Stimulated activated CD8-positive, alpha-beta memory T cell treated with anti-CD3 and anti-CD28 coated beads, Interleukin-4, amount 100 ng/mL, for 24 hours (primary cell): ENCODE measurements around the gene PTPRN2.

Experiments used
- DNase-seq: peaks from one replicate; pipeline ENCODE4 v3.0.0-alpha.2; 2020; ENCODE audit warnings: low read depth

PTPRN2 gene

GRCh38 chr7:157547102-157547501, 1040.5 kb downstream of the PTPRN2 start:
- DNase-seq: no peak

- DNase-seq: no peak
Measured at GRCh38 chr7:157545681-157546060, 1042.0 kb downstream of the PTPRN2 start.

GRCh38 chr7:157544980-157545680, 1042.5 kb downstream of the PTPRN2 start:
- no peak for DNase-seq

GRCh38 chr7:157544226-157544625, 1043.4 kb downstream of the PTPRN2 start:
- no peak for DNase-seq

- no peak for DNase-seq
Measured at GRCh38 chr7:157543791-157544190, 1043.8 kb downstream of the PTPRN2 start.

- no peak for DNase-seq
Measured at GRCh38 chr7:157543276-157543675, 1044.3 kb downstream of the PTPRN2 start.

GRCh38 chr7:157542068-157543021, 1045.3 kb downstream of the PTPRN2 start:
- DNase-seq: no peak

- no peak for DNase-seq
Measured at GRCh38 chr7:157541295-157542067, 1046.1 kb downstream of the PTPRN2 start.

GRCh38 chr7:157540606-157541294, 1046.9 kb downstream of the PTPRN2 start:
- no peak for DNase-seq

- no peak for DNase-seq
Measured at GRCh38 chr7:157540020-157540419, 1047.6 kb downstream of the PTPRN2 start.

- DNase-seq: no peak
Measured at GRCh38 chr7:157539521-157539920, 1048.1 kb downstream of the PTPRN2 start.

- DNase-seq: no peak
Measured at GRCh38 chr7:157538735-157539134, 1048.9 kb downstream of the PTPRN2 start.

- no peak for DNase-seq
Measured at GRCh38 chr7:157538321-157538720, 1049.3 kb downstream of the PTPRN2 start.

GRCh38 chr7:157537056-157537455, 1050.6 kb downstream of the PTPRN2 start:
- no peak for DNase-seq

GRCh38 chr7:157532068-157532467, 1055.6 kb downstream of the PTPRN2 start:
- DNase-seq: no peak

GRCh38 chr7:157529768-157530560, 1057.7 kb downstream of the PTPRN2 start:
- no peak for DNase-seq

GRCh38 chr7:157528785-157529341, 1058.8 kb downstream of the PTPRN2 start:
- DNase-seq: no peak

- DNase-seq: no peak
Measured at GRCh38 chr7:157527686-157528085, 1059.9 kb downstream of the PTPRN2 start.

- no peak for DNase-seq
Measured at GRCh38 chr7:157526913-157527634, 1060.5 kb downstream of the PTPRN2 start.
